ENCODE results near the gene PLCB2. TPM values are rescaled to one million over a fixed set of nuclear protein-coding genes. Genes with fewer than 3 reads are reported as not detected.

The PLCB2 gene
- total RNA-seq, 1 experiment from 2014 or later: 0.84 TPM

DNA sequence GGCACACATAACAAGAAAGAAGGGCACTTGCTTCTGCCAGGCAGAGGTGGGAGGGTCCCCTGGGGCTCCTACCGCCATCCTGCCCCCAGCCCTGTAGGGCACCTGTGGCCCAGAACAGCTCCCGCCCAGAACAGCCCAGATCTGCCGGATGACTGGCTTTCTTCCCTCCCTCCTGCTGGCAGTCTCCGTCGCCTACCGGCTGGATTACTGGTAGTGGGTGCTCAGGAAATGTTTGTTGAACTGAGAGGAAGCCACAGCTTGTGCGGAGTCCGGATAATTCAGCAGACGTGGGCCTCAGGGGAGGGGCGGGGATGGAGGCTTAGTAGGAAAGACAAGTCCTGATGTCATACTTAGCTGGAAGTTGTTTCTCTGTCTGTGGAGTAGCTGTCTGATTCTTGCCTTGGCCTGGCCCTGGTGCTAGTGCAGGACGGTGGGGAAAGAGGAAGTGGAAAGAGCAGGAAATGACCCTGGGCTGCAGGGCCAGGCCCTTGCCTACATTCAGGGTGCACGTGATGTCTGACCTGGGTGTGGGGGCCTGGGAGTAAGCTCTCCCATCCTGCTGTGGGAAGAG, 26.3 kb upstream of the PLCB2 start:
- no peak for DNase-seq (ENCODE audit: unreplicated experiment)
- H3K4me3 Mint-ChIP-seq (ENCODE audit: unreplicated experiment): no peak overlapping the region
- ChIA-PET POLR2A (interaction anchor here (0.6 to 0.8 kb wide), 3 partner anchors 51 to 310 kb away, joined by 3 to 4 read pairs (median 3); partner anchors contain the start of gene ANKRD63), CTCF (interaction anchor here (0.5 to 12.1 kb wide), 4 partner anchors 11 to 188 kb away, joined by 3 to 179 read pairs (median 3); no protein-coding TSS in a partner anchor)
- intact Hi-C loops (cut with micrococcal nuclease): no loop called here
- no peaks in the 10 kb centered on the region for H3K9me3 Mint-ChIP-seq (ENCODE audit: unreplicated experiment)
- BruUV-seq (replicated peaks): no TSS peak
- no peak overlapping the region for H3K27ac Mint-ChIP-seq (ENCODE audit: low read depth, unreplicated experiment)
- peaks cover 30% of the 10 kb centered on the region for H3K4me1 Mint-ChIP-seq (ENCODE audit: insufficient read depth, unreplicated experiment)
- H3K36me3 Mint-ChIP-seq (ENCODE audit: insufficient read depth, unreplicated experiment): peaks cover 27% of the 10 kb centered on the region
- no peaks in the 10 kb centered on the region for H3K27me3 Mint-ChIP-seq (ENCODE audit: insufficient read depth, unreplicated experiment)
- TF ChIP-seq, protein P1, sequence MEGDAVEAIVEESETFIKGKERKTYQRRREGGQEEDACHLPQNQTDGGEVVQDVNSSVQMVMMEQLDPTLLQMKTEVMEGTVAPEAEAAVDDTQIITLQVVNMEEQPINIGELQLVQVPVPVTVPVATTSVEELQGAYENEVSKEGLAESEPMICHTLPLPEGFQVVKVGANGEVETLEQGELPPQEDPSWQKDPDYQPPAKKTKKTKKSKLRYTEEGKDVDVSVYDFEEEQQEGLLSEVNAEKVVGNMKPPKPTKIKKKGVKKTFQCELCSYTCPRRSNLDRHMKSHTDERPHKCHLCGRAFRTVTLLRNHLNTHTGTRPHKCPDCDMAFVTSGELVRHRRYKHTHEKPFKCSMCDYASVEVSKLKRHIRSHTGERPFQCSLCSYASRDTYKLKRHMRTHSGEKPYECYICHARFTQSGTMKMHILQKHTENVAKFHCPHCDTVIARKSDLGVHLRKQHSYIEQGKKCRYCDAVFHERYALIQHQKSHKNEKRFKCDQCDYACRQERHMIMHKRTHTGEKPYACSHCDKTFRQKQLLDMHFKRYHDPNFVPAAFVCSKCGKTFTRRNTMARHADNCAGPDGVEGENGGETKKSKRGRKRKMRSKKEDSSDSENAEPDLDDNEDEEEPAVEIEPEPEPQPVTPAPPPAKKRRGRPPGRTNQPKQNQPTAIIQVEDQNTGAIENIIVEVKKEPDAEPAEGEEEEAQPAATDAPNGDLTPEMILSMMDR (IDR thresholded peaks at IDR 0.05; ENCODE audit: unreplicated experiment): no peak

GRCh38 chr15:40332113-40332781, 24.5 kb upstream of the PLCB2 start:
- Mint-ChIP-seq H3K27me3 (ENCODE audit: insufficient read depth, unreplicated experiment) (no peaks in the 10 kb centered on the region), H3K4me3 (ENCODE audit: unreplicated experiment) (no peak overlapping the region), H3K9me3 (ENCODE audit: unreplicated experiment) (no peaks in the 10 kb centered on the region), H3K27ac (ENCODE audit: low read depth, unreplicated experiment) (peak overlapping the region; percentile 36), H3K36me3 (ENCODE audit: insufficient read depth, unreplicated experiment) (peaks cover 27% of the 10 kb centered on the region), H3K4me1 (ENCODE audit: insufficient read depth, unreplicated experiment) (peaks cover 35% of the 10 kb centered on the region)
- BruUV-seq (replicated peaks): no TSS peak
- CTCF ChIA-PET: interaction anchor here (0.6 to 7.5 kb wide), 8 partner anchors 6 to 88 kb away, joined by 3 to 105 read pairs (median 4); partner anchors contain the start of genes CCDC9B and IVD
- intact Hi-C loops (cut with micrococcal nuclease): no loop called here
- TF ChIP-seq, protein P1 (IDR thresholded peaks at IDR 0.05; ENCODE audit: unreplicated experiment): no peak
- POLR2A ChIA-PET: no interaction called here
- DNase-seq (ENCODE audit: unreplicated experiment): no peak

GRCh38 chr15:40331637-40332036, 23.9 kb upstream of the PLCB2 start:
- Mint-ChIP-seq H3K9me3 (ENCODE audit: unreplicated experiment) (no peaks in the 10 kb centered on the region), H3K27me3 (ENCODE audit: insufficient read depth, unreplicated experiment) (no peaks in the 10 kb centered on the region), H3K36me3 (ENCODE audit: insufficient read depth, unreplicated experiment) (peaks cover 27% of the 10 kb centered on the region), H3K4me3 (ENCODE audit: unreplicated experiment) (no peak overlapping the region), H3K4me1 (ENCODE audit: insufficient read depth, unreplicated experiment) (peaks cover 39% of the 10 kb centered on the region), H3K27ac (ENCODE audit: low read depth, unreplicated experiment) (no peak overlapping the region)
- POLR2A ChIA-PET: interaction anchor here (1.5 kb wide), 1 partner anchor 8 kb away, joined by 7 read pairs; the partner anchor contains the start of gene CCDC9B
- BruUV-seq (replicated peaks): no TSS peak
- DNase-seq (ENCODE audit: unreplicated experiment): no peak
- CTCF ChIA-PET: interaction anchor here (0.6 to 7.5 kb wide), 7 partner anchors 7 to 123 kb away, joined by 3 to 105 read pairs (median 4); partner anchors contain the start of gene CCDC9B
- intact Hi-C loops (cut with micrococcal nuclease): no loop called here
- TF ChIP-seq, protein P1 (IDR thresholded peaks at IDR 0.05; ENCODE audit: unreplicated experiment): no peak

DNA sequence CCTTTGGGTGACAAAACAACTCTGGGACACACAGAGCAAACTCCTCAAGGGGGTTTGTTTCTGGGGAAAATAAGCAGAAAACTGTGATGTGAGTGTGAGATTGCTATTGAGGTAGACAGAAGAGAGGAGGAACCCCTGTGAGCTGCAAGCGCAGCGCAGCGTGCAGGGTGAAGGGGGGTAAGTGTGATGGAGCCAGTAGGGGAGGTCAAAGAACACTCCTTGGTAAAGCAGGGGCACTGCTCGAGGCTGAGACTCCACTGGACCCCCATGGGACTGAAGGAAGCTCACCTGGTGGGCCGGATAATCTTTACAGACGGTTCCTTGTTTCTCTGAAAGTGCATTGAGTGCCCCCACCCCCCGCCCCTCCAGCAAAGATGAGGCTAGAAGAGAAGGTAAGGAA, 23.3 kb upstream of the PLCB2 start:
- TF ChIP-seq, protein P1 (IDR thresholded peaks at IDR 0.05; ENCODE audit: unreplicated experiment): no peak
- H3K4me1 Mint-ChIP-seq (ENCODE audit: insufficient read depth, unreplicated experiment): peaks cover 39% of the 10 kb centered on the region
- no TSS peak for BruUV-seq (replicated peaks)
- CTCF ChIA-PET: interaction anchor here (0.8 to 7.5 kb wide), 5 partner anchors 8 to 123 kb away, joined by 3 to 105 read pairs (median 12); partner anchors contain the start of gene CCDC9B
- intact Hi-C loops (cut with micrococcal nuclease): no loop called here
- POLR2A ChIA-PET: interaction anchor here (0.7 to 1.5 kb wide), 2 partner anchors 9 to 35 kb away, joined by 3 to 7 read pairs; partner anchors contain the start of gene CCDC9B
- no peaks in the 10 kb centered on the region for H3K27me3 Mint-ChIP-seq (ENCODE audit: insufficient read depth, unreplicated experiment)
- DNase-seq (ENCODE audit: unreplicated experiment): no peak
- no peak overlapping the region for H3K27ac Mint-ChIP-seq (ENCODE audit: low read depth, unreplicated experiment)
- H3K36me3 Mint-ChIP-seq (ENCODE audit: insufficient read depth, unreplicated experiment): peaks cover 25% of the 10 kb centered on the region
- H3K9me3 Mint-ChIP-seq (ENCODE audit: unreplicated experiment): no peaks in the 10 kb centered on the region
- H3K4me3 Mint-ChIP-seq (ENCODE audit: unreplicated experiment): no peak overlapping the region

Data from MCF 10A (cell line).